ENCODE results near the gene NCSTN. TPM values are rescaled to one million over a fixed set of nuclear protein-coding genes. Genes with fewer than 3 reads are reported as not detected.

Gene NCSTN
- total and polyA plus RNA-seq, 2 of the 13 experiments (the other 11 are each of a cell fraction or from before 2014, with no cell fraction given), result 44.2 to 247 TPM

DNA sequence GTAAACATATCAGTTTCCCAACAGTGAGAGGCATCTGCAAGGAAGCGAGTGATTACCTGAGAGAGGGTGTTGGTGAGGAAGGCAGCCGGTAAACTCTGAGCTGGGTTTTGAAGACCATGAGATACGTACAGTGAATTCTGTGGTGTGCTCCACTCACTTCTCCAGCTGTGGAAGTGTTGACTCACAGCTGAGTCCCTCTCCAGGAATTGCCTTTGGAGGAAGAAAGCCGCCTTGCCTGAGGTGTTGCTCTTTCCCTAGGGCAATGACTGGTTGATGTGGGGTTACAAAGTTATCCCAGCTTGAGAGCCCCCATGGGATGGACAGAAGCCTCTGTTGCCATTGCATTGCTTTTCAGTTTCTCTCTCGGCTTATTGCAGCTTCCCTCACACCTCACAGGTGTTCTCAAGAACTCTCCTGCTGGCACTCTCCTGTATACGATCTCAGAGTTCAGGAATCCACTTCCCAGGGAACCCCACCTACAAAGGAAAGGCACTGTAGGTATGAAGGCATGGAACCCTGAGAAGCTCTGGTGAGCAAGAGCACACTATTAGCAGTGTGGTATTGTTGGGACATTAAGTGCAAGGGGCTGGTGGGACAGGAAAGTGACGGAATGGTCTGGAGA lies 34.5 kb downstream of the NCSTN start:
- Histone ChIP-seq H3K9me3 (ENCODE audit: low read length) (no peaks in the 10 kb centered on the region), H3K9ac (ENCODE audit: insufficient read depth, low read depth, low read length) (no peak overlapping the region), H3K4me3 (replicated peaks in 1 of 3; ENCODE audit: insufficient read depth in 1 of 3, low read depth in 2 of 3, low read length in 3 of 3) (no peak overlapping the region), H3K27ac (ENCODE audit: extremely low read length, insufficient read depth, low read length) (no peak overlapping the region), H3K27me3 (ENCODE audit: control insufficient read depth in 1 of 2, insufficient read depth in 2 of 2, low read length in 2 of 2) (no peaks in the 10 kb centered on the region; a peak in 3 of 5 replicates), H2AFZ (ENCODE audit: low read length) (no peak overlapping the region), H3K79me2 (ENCODE audit: insufficient read depth, low read length) (no peaks in the 10 kb centered on the region), H3K36me3 (replicated peaks in 1 of 2; ENCODE audit: control insufficient read depth in 1 of 2, insufficient read depth in 2 of 2, low read length in 2 of 2) (no peaks in the 10 kb centered on the region), H4K20me1 (ENCODE audit: insufficient read depth, low read length) (no peaks in the 10 kb centered on the region), H3K4me2 (ENCODE audit: low read depth, low read length) (no peak overlapping the region), H3K4me1 (ENCODE audit: insufficient read depth, low read length) (peaks cover 8% of the 10 kb centered on the region)
- in situ Hi-C loops (cut with HindIII; ENCODE audit: extremely low pct_ligation_motif_present, low pct_unique_long_range_greater_than_20kb), result no loop called here
- 33% methylated on average over 7 of the region's 7 CpGs for WGBS (ENCODE audit: low lambda C conversion rate)
- no peak for DNase-seq (ENCODE audit: low spot score)
- BruUV-seq (replicated peaks), result no TSS peak
- ATAC-seq, result no peak
- intact Hi-C loops (cut with micrococcal nuclease; ENCODE audit: unreplicated experiment), result loop anchor here (5.0 to 10.0 kb wide), 2 partner anchors 183 to 275 kb away; partner anchors contain the start of gene CASQ1
- FAIRE-seq, result no peak
- TF ChIP-seq ZNF678 (CRISPR knock-in tag; IDR thresholded peaks at IDR 0.05) (no peak), ZBTB10 (CRISPR knock-in tag; IDR thresholded peaks at IDR 0.05; ENCODE audit: borderline replicate concordance) (no peak), NCOA5 (CRISPR knock-in tag; IDR thresholded peaks at IDR 0.05) (no peak), ZNF740 (CRISPR knock-in tag; IDR thresholded peaks at IDR 0.05) (no peak), ZNF672 (CRISPR knock-in tag; IDR thresholded peaks at IDR 0.05) (no peak), FLYWCH1 (CRISPR knock-in tag; IDR thresholded peaks at IDR 0.05) (no peak), HMGA1 (CRISPR knock-in tag; conservative IDR thresholded peaks at IDR 0.05) (no peak), ZBTB14 (CRISPR knock-in tag; IDR thresholded peaks at IDR 0.05) (no peak), TOE1 (CRISPR knock-in tag; IDR thresholded peaks at IDR 0.05) (no peak), ZNF451 (CRISPR knock-in tag; IDR thresholded peaks at IDR 0.05) (no peak)
- TF ChIP-seq, protein P1, sequence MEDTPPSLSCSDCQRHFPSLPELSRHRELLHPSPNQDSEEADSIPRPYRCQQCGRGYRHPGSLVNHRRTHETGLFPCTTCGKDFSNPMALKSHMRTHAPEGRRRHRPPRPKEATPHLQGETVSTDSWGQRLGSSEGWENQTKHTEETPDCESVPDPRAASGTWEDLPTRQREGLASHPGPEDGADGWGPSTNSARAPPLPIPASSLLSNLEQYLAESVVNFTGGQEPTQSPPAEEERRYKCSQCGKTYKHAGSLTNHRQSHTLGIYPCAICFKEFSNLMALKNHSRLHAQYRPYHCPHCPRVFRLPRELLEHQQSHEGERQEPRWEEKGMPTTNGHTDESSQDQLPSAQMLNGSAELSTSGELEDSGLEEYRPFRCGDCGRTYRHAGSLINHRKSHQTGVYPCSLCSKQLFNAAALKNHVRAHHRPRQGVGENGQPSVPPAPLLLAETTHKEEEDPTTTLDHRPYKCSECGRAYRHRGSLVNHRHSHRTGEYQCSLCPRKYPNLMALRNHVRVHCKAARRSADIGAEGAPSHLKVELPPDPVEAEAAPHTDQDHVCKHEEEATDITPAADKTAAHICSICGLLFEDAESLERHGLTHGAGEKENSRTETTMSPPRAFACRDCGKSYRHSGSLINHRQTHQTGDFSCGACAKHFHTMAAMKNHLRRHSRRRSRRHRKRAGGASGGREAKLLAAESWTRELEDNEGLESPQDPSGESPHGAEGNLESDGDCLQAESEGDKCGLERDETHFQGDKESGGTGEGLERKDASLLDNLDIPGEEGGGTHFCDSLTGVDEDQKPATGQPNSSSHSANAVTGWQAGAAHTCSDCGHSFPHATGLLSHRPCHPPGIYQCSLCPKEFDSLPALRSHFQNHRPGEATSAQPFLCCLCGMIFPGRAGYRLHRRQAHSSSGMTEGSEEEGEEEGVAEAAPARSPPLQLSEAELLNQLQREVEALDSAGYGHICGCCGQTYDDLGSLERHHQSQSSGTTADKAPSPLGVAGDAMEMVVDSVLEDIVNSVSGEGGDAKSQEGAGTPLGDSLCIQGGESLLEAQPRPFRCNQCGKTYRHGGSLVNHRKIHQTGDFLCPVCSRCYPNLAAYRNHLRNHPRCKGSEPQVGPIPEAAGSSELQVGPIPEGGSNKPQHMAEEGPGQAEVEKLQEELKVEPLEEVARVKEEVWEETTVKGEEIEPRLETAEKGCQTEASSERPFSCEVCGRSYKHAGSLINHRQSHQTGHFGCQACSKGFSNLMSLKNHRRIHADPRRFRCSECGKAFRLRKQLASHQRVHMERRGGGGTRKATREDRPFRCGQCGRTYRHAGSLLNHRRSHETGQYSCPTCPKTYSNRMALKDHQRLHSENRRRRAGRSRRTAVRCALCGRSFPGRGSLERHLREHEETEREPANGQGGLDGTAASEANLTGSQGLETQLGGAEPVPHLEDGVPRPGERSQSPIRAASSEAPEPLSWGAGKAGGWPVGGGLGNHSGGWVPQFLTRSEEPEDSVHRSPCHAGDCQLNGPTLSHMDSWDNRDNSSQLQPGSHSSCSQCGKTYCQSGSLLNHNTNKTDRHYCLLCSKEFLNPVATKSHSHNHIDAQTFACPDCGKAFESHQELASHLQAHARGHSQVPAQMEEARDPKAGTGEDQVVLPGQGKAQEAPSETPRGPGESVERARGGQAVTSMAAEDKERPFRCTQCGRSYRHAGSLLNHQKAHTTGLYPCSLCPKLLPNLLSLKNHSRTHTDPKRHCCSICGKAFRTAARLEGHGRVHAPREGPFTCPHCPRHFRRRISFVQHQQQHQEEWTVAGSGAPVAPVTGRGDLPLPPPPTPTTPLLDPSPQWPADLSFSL (CRISPR knock-in tag; IDR thresholded peaks at IDR 0.05), result no peak
- CTCF ChIA-PET (ENCODE audit: low intra/inter-chr PET ratio, low total read pairs), result no interaction called here
- POLR2A ChIA-PET, result no interaction called here

Measured in HepG2 (cell line).